Fibroblast of upper back skin (primary cell): ENCODE results near the gene STK11.

ENCODE experiments used
- DNase-seq: peaks from one replicate; pipeline ENCODE4 v3.0.0-alpha.2; 2013

Gene STK11

GRCh38 chr19:1264801-1265614, 59.4 kb downstream of the STK11 start:
- peak; percentile 88 for DNase-seq

- peak; percentile 81 for DNase-seq
Measured at GRCh38 chr19:1265615-1266128, 60.1 kb downstream of the STK11 start.

GRCh38 chr19:1266129-1266915, 60.7 kb downstream of the STK11 start:
- DNase-seq: peak; percentile 82

GRCh38 chr19:1266916-1267476, 61.4 kb downstream of the STK11 start:
- DNase-seq: no peak

GRCh38 chr19:1267477-1268225, 62.1 kb downstream of the STK11 start:
- DNase-seq: no peak

GRCh38 chr19:1268226-1269064, 62.9 kb downstream of the STK11 start:
- DNase-seq: no peak

GRCh38 chr19:1269065-1269477, 63.5 kb downstream of the STK11 start, which contains the start of gene CIRBP:
CIRBP (plus strand) TSS chr19:1269332; CDS start chr19:1270934, 1,602 bp downstream.
- DNase-seq: peak; percentile 99

GRCh38 chr19:1269478-1270212, 64.1 kb downstream of the STK11 start:
- peak; percentile 83 for DNase-seq

GRCh38 chr19:1270213-1270853, 64.8 kb downstream of the STK11 start:
- DNase-seq: no peak

GRCh38 chr19:1270854-1271527, 65.4 kb downstream of the STK11 start:
- no peak for DNase-seq

- DNase-seq: no peak
Measured at GRCh38 chr19:1271528-1272422, 66.2 kb downstream of the STK11 start.

- DNase-seq: no peak
Measured at GRCh38 chr19:1272423-1273262, 67.1 kb downstream of the STK11 start.

- no peak for DNase-seq
Measured at GRCh38 chr19:1273263-1274041, 67.9 kb downstream of the STK11 start.

- DNase-seq: no peak
Measured at GRCh38 chr19:1274081-1274851, 68.7 kb downstream of the STK11 start.

GRCh38 chr19:1274852-1275259, 69.3 kb downstream of the STK11 start:
- no peak for DNase-seq
